SK-N-SH (cell line): ENCODE data around the gene SPRYD3.
"Not testable (repeated sequence)": the region's sequence is repeated elsewhere in the genome, so short reads cannot be mapped to it uniquely, and the experiment has no call there.

Experiments used
- ELF1 ChIP-seq: IDR thresholded peaks from 2 replicates; pipeline ENCODE4 v1.4.0; 2012
- POLR2AphosphoS5 ChIP-seq: IDR thresholded peaks from 2 replicates; pipeline ENCODE4 v1.6.1; 2012; ENCODE audit warnings: low read depth, low read length
- RCOR1 ChIP-seq: fragments of 150-350 bp; IDR thresholded peaks from 2 replicates; pipeline ENCODE4 v1.6.1; 2017; ENCODE audit warnings: antibody characterized with exemption, low read length
- SIN3A ChIP-seq: IDR thresholded peaks from 2 replicates; pipeline ENCODE4 v1.6.1; 2012; ENCODE audit warnings: low read depth, mild to moderate bottlenecking, low read length, moderate library complexity, borderline replicate concordance
- SMC3 ChIP-seq: IDR thresholded peaks from 2 replicates; pipeline ENCODE4 v1.6.1; 2012; ENCODE audit warnings: low read depth, low read length, improper control_type of control experiment
- TAF1 ChIP-seq: IDR thresholded peaks from 2 replicates; pipeline ENCODE4 v1.6.1; 2012; ENCODE audit warnings: low read depth, mild to moderate bottlenecking, low read length, moderate library complexity, borderline replicate concordance
- TF ChIP-seq, protein P1 (sequence below): fragments of 200-600 bp; sonication (generic); IDR thresholded peaks from 2 replicates; pipeline ENCODE4 v1.6.1; 2017; ENCODE audit warnings: antibody characterized with exemption, mild to moderate bottlenecking, moderate library complexity
- TF ChIP-seq, protein P2 (sequence below): fragments of 150-350 bp; IDR thresholded peaks from 2 replicates; pipeline ENCODE4 v1.6.1; 2017; ENCODE audit warnings: antibody characterized with exemption, low read length, low read depth, borderline replicate concordance
- TF ChIP-seq, protein P3 (sequence below): IDR thresholded peaks from 2 replicates; pipeline ENCODE4 v1.4.0; 2012; ENCODE audit warnings: low read depth, borderline replicate concordance
- TF ChIP-seq, protein P4 (sequence below): IDR thresholded peaks from 2 replicates; pipeline ENCODE4 v1.6.1; 2012; ENCODE audit warnings: mild to moderate bottlenecking, low read depth, low read length, moderate library complexity
- TF ChIP-seq, protein P5 (sequence below): IDR thresholded peaks from 2 replicates; pipeline ENCODE4 v1.4.0; 2012; ENCODE audit warnings: low read depth, borderline replicate concordance
- TF ChIP-seq, protein P6 (sequence below): IDR thresholded peaks from 2 replicates; pipeline ENCODE4 v1.4.0; 2012; ENCODE audit warnings: low read depth

DNA sequence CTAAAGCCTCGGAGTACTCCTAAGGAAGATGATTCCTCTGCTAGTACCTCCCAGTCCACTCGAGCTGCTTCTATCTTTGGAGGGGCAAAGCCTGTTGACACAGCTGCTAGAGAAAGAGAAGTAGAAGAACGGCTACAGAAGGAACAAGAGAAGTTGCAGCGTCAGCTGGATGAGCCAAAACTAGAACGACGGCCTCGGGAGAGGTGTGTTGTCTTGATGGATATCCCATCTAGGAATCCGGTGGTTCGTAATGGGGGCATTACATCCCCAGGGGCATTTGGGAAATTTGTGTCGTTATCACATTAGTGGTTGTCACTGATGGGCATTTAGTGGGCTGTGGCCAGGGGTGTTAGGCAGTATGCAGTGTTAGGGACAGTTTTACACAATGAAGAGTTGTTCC lies 45.4 kb downstream of the SPRYD3 start:
- TF ChIP-seq, protein P1, sequence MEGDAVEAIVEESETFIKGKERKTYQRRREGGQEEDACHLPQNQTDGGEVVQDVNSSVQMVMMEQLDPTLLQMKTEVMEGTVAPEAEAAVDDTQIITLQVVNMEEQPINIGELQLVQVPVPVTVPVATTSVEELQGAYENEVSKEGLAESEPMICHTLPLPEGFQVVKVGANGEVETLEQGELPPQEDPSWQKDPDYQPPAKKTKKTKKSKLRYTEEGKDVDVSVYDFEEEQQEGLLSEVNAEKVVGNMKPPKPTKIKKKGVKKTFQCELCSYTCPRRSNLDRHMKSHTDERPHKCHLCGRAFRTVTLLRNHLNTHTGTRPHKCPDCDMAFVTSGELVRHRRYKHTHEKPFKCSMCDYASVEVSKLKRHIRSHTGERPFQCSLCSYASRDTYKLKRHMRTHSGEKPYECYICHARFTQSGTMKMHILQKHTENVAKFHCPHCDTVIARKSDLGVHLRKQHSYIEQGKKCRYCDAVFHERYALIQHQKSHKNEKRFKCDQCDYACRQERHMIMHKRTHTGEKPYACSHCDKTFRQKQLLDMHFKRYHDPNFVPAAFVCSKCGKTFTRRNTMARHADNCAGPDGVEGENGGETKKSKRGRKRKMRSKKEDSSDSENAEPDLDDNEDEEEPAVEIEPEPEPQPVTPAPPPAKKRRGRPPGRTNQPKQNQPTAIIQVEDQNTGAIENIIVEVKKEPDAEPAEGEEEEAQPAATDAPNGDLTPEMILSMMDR, result not testable (repeated sequence)
- TF ChIP-seq, protein P2, sequence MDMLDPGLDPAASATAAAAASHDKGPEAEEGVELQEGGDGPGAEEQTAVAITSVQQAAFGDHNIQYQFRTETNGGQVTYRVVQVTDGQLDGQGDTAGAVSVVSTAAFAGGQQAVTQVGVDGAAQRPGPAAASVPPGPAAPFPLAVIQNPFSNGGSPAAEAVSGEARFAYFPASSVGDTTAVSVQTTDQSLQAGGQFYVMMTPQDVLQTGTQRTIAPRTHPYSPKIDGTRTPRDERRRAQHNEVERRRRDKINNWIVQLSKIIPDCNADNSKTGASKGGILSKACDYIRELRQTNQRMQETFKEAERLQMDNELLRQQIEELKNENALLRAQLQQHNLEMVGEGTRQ, result not testable (repeated sequence)
- TF ChIP-seq TAF1, POLR2AphosphoS5, SMC3, SIN3A, RCOR1, ELF1: not testable (repeated sequence)
- TF ChIP-seq, protein P3, sequence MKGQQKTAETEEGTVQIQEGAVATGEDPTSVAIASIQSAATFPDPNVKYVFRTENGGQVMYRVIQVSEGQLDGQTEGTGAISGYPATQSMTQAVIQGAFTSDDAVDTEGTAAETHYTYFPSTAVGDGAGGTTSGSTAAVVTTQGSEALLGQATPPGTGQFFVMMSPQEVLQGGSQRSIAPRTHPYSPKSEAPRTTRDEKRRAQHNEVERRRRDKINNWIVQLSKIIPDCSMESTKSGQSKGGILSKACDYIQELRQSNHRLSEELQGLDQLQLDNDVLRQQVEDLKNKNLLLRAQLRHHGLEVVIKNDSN, result not testable (repeated sequence)
- TF ChIP-seq, protein P4, sequence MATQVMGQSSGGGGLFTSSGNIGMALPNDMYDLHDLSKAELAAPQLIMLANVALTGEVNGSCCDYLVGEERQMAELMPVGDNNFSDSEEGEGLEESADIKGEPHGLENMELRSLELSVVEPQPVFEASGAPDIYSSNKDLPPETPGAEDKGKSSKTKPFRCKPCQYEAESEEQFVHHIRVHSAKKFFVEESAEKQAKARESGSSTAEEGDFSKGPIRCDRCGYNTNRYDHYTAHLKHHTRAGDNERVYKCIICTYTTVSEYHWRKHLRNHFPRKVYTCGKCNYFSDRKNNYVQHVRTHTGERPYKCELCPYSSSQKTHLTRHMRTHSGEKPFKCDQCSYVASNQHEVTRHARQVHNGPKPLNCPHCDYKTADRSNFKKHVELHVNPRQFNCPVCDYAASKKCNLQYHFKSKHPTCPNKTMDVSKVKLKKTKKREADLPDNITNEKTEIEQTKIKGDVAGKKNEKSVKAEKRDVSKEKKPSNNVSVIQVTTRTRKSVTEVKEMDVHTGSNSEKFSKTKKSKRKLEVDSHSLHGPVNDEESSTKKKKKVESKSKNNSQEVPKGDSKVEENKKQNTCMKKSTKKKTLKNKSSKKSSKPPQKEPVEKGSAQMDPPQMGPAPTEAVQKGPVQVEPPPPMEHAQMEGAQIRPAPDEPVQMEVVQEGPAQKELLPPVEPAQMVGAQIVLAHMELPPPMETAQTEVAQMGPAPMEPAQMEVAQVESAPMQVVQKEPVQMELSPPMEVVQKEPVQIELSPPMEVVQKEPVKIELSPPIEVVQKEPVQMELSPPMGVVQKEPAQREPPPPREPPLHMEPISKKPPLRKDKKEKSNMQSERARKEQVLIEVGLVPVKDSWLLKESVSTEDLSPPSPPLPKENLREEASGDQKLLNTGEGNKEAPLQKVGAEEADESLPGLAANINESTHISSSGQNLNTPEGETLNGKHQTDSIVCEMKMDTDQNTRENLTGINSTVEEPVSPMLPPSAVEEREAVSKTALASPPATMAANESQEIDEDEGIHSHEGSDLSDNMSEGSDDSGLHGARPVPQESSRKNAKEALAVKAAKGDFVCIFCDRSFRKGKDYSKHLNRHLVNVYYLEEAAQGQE, result not testable (repeated sequence)
- TF ChIP-seq, protein P5, sequence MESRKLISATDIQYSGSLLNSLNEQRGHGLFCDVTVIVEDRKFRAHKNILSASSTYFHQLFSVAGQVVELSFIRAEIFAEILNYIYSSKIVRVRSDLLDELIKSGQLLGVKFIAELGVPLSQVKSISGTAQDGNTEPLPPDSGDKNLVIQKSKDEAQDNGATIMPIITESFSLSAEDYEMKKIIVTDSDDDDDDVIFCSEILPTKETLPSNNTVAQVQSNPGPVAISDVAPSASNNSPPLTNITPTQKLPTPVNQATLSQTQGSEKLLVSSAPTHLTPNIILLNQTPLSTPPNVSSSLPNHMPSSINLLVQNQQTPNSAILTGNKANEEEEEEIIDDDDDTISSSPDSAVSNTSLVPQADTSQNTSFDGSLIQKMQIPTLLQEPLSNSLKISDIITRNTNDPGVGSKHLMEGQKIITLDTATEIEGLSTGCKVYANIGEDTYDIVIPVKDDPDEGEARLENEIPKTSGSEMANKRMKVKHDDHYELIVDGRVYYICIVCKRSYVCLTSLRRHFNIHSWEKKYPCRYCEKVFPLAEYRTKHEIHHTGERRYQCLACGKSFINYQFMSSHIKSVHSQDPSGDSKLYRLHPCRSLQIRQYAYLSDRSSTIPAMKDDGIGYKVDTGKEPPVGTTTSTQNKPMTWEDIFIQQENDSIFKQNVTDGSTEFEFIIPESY, result not testable (repeated sequence)
- TF ChIP-seq, protein P6, sequence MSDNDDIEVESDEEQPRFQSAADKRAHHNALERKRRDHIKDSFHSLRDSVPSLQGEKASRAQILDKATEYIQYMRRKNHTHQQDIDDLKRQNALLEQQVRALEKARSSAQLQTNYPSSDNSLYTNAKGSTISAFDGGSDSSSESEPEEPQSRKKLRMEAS, result not testable (repeated sequence)
